HEK293 (cell line): Measurements from ENCODE around the gene BCL11A.
A peak's percentile ranks its signal among the peaks of the same experiment; 100 is the strongest.

Experiments used
- BCL6B ChIP-seq: fragments of 450-650 bp; formaldehyde crosslinking; IDR thresholded peaks from 2 replicates; pipeline ENCODE4 v1.5.1; 2017; ENCODE audit warnings: missing biosample characterization, missing genetic modification characterization
- HOXD13 ChIP-seq: sonication (generic); formaldehyde crosslinking; IDR thresholded peaks from 2 replicates; pipeline ENCODE4 v1.8.0; 2022; ENCODE audit warnings: missing genetic modification reagents, borderline replicate concordance
- SETDB1 ChIP-seq: IDR thresholded peaks from one replicate; pipeline ENCODE4 v1.6.1; 2017; ENCODE audit warnings: mild to moderate bottlenecking, low read length, moderate library complexity, mixed read lengths; ENCODE audit not compliant: insufficient read length
- TCF7L2 ChIP-seq: IDR thresholded peaks from 2 replicates; pipeline ENCODE4 v1.6.1; 2011; ENCODE audit warnings: low read depth, mild to moderate bottlenecking, inconsistent platforms, low read length, moderate library complexity, borderline replicate concordance
- YY1 ChIP-seq: fragments of 450-650 bp; formaldehyde crosslinking; IDR thresholded peaks from 2 replicates; pipeline ENCODE4 v1.5.1; 2018; ENCODE audit warnings: missing biosample characterization, missing genetic modification characterization
- YY2 ChIP-seq: fragments of 450-650 bp; formaldehyde crosslinking; IDR thresholded peaks from 2 replicates; pipeline ENCODE4 v1.5.1; 2016; ENCODE audit warnings: missing biosample characterization, missing genetic modification characterization
- ZBTB1 ChIP-seq: fragments of 450-650 bp; formaldehyde crosslinking; IDR thresholded peaks from 2 replicates; pipeline ENCODE4 v1.5.1; 2016; ENCODE audit warnings: missing biosample characterization, missing genetic modification characterization
- ZBTB17 ChIP-seq: fragments of 450-650 bp; formaldehyde crosslinking; IDR thresholded peaks from 2 replicates; pipeline ENCODE4 v1.5.1; 2016; ENCODE audit warnings: missing biosample characterization, missing genetic modification characterization
- ZBTB20 ChIP-seq: fragments of 450-650 bp; formaldehyde crosslinking; IDR thresholded peaks from 2 replicates; pipeline ENCODE4 v1.5.1; 2016; ENCODE audit warnings: missing biosample characterization, missing genetic modification characterization
- ZBTB26 ChIP-seq: fragments of 450-650 bp; formaldehyde crosslinking; optimal IDR thresholded peaks from 2 replicates; pipeline ENCODE3; 2016; ENCODE audit warnings: missing biosample characterization, mild to moderate bottlenecking, missing genetic modification characterization
- ZBTB8A ChIP-seq: fragments of 450-650 bp; formaldehyde crosslinking; IDR thresholded peaks from 2 replicates; pipeline ENCODE4 v1.5.1; 2016; ENCODE audit warnings: missing biosample characterization, missing genetic modification characterization
- ZNF311 ChIP-seq: fragments of 450-650 bp; formaldehyde crosslinking; IDR thresholded peaks from 2 replicates; pipeline ENCODE4 v1.5.1; 2017; ENCODE audit warnings: missing biosample characterization, missing genetic modification characterization, borderline replicate concordance
- ZNF426 ChIP-seq: fragments of 450-650 bp; formaldehyde crosslinking; IDR thresholded peaks from 2 replicates; pipeline ENCODE4 v1.5.1; 2017; ENCODE audit warnings: missing biosample characterization, missing genetic modification characterization, mild to moderate bottlenecking, inconsistent platforms, moderate library complexity
- ZNF521 ChIP-seq: fragments of 450-650 bp; formaldehyde crosslinking; IDR thresholded peaks from 2 replicates; pipeline ENCODE4 v1.5.1; 2017; ENCODE audit warnings: missing biosample characterization, mild to moderate bottlenecking, missing genetic modification characterization
- ZNF610 ChIP-seq: fragments of 450-650 bp; formaldehyde crosslinking; IDR thresholded peaks from 2 replicates; pipeline ENCODE4 v1.5.1; 2016; ENCODE audit warnings: missing biosample characterization, missing genetic modification characterization, borderline replicate concordance
- ZNF660 ChIP-seq: fragments of 450-650 bp; IDR thresholded peaks from 2 replicates; pipeline ENCODE4 v1.5.1; 2018; ENCODE audit warnings: missing biosample characterization, mild to moderate bottlenecking, missing genetic modification characterization
- ZNF664 ChIP-seq: fragments of 450-650 bp; formaldehyde crosslinking; IDR thresholded peaks from 2 replicates; pipeline ENCODE4 v1.5.1; 2016; ENCODE audit warnings: missing biosample characterization, missing genetic modification characterization
- ZNF707 ChIP-seq: fragments of 450-650 bp; formaldehyde crosslinking; IDR thresholded peaks from 2 replicates; pipeline ENCODE4 v1.5.1; 2016; ENCODE audit warnings: missing biosample characterization, missing genetic modification characterization
- ZSCAN30 ChIP-seq: fragments of 450-650 bp; IDR thresholded peaks from 2 replicates; pipeline ENCODE4 v1.5.1; 2018; ENCODE audit warnings: missing biosample characterization, mild to moderate bottlenecking, missing genetic modification characterization, moderate library complexity
- ZSCAN5A ChIP-seq: fragments of 450-650 bp; formaldehyde crosslinking; IDR thresholded peaks from 2 replicates; pipeline ENCODE4 v1.5.1; 2016; ENCODE audit warnings: missing biosample characterization, missing genetic modification characterization
- TF ChIP-seq, protein P1 (sequence below): fragments of 450-650 bp; formaldehyde crosslinking; IDR thresholded peaks from 2 replicates; pipeline ENCODE4 v1.5.1; 2016; ENCODE audit warnings: missing biosample characterization, missing genetic modification characterization
- TF ChIP-seq, protein P2 (sequence below): fragments of 450-650 bp; formaldehyde crosslinking; IDR thresholded peaks from 2 replicates; pipeline ENCODE4 v1.5.1; 2016; ENCODE audit warnings: missing biosample characterization, missing genetic modification characterization

Gene BCL11A

GRCh38 chr2:60581433-60582282 is 28.2 kb upstream of the BCL11A start (continued):
- TF ChIP-seq SETDB1: no peak
- TF ChIP-seq ZNF707 (tag by site-specific recombination): no peak
- peak; percentile 78; the same call in 1 of the 2 replicates for TF ChIP-seq TCF7L2
- TF ChIP-seq YY2 (tag by site-specific recombination): no peak
- no peak for TF ChIP-seq BCL6B
- TF ChIP-seq ZBTB1 (tag by site-specific recombination): no peak
- no peak for TF ChIP-seq ZSCAN5A (tag by site-specific recombination)
- 0 out of 2 replicates have a peak, but pooled peaks have one; percentile 12 for TF ChIP-seq ZBTB17 (tag by site-specific recombination)
- TF ChIP-seq ZNF426: no peak
- TF ChIP-seq ZBTB8A (tag by site-specific recombination): peak; percentile 45; the same call in 1 of the 2 replicates
- TF ChIP-seq ZBTB26 (tag by site-specific recombination): peak; percentile 54
- no peak for TF ChIP-seq HOXD13 (CRISPR knock-in tag)
- no peak for TF ChIP-seq ZBTB20 (tag by site-specific recombination)
- TF ChIP-seq ZNF521 (tag by site-specific recombination): no peak
- TF ChIP-seq ZNF610 (tag by site-specific recombination): no peak
- TF ChIP-seq, protein P1, sequence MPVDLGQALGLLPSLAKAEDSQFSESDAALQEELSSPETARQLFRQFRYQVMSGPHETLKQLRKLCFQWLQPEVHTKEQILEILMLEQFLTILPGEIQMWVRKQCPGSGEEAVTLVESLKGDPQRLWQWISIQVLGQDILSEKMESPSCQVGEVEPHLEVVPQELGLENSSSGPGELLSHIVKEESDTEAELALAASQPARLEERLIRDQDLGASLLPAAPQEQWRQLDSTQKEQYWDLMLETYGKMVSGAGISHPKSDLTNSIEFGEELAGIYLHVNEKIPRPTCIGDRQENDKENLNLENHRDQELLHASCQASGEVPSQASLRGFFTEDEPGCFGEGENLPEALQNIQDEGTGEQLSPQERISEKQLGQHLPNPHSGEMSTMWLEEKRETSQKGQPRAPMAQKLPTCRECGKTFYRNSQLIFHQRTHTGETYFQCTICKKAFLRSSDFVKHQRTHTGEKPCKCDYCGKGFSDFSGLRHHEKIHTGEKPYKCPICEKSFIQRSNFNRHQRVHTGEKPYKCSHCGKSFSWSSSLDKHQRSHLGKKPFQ (tag by site-specific recombination): no peak
- TF ChIP-seq, protein P2, sequence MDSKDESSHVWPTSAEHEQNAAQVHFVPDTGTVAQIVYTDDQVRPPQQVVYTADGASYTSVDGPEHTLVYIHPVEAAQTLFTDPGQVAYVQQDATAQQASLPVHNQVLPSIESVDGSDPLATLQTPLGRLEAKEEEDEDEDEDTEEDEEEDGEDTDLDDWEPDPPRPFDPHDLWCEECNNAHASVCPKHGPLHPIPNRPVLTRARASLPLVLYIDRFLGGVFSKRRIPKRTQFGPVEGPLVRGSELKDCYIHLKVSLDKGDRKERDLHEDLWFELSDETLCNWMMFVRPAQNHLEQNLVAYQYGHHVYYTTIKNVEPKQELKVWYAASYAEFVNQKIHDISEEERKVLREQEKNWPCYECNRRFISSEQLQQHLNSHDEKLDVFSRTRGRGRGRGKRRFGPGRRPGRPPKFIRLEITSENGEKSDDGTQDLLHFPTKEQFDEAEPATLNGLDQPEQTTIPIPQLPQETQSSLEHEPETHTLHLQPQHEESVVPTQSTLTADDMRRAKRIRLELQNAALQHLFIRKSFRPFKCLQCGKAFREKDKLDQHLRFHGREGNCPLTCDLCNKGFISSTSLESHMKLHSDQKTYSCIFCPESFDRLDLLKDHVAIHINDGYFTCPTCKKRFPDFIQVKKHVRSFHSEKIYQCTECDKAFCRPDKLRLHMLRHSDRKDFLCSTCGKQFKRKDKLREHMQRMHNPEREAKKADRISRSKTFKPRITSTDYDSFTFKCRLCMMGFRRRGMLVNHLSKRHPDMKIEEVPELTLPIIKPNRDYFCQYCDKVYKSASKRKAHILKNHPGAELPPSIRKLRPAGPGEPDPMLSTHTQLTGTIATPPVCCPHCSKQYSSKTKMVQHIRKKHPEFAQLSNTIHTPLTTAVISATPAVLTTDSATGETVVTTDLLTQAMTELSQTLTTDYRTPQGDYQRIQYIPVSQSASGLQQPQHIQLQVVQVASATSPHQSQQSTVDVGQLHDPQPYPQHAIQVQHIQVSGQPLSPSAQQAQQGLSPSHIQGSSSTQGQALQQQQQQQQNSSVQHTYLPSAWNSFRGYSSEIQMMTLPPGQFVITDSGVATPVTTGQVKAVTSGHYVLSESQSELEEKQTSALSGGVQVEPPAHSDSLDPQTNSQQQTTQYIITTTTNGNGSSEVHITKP (tag by site-specific recombination): peak; percentile 36; the same call in 1 of the 2 replicates
- TF ChIP-seq ZNF664 (tag by site-specific recombination): no peak
- peak; percentile 54; the same call in 1 of the 2 replicates for TF ChIP-seq ZSCAN30 (tag by site-specific recombination)
- peak; percentile 72; the same call in 1 of the 2 replicates for TF ChIP-seq ZNF660 (tag by site-specific recombination)
- no peak for TF ChIP-seq YY1 (tag by site-specific recombination)
- no peak for TF ChIP-seq ZNF311 (tag by site-specific recombination)
